ENCODE measurements around the gene GAB1. TPM values are rescaled to one million over a fixed set of nuclear protein-coding genes. Genes with fewer than 3 reads are reported as not detected.

Gene GAB1
- total RNA-seq, 1 donor from 2014 or later = 90.8 TPM

GRCh38 chr4:143513314-143514168 is 176.9 kb downstream of the GAB1 start, which contains the start of gene SMARCA5:
TSS of gene SMARCA5 (plus strand) at chr4:143513702. CDS start at chr4:143513925, 223 bp downstream.
- peak; percentile 98 for DNase-seq (ENCODE audit: low spot score)
- intact Hi-C loops (cut with DNase I) = loop anchor here (2.0 to 5.0 kb wide), 3 partner anchors 44 to 177 kb away; partner anchors contain the start of gene GAB1

- no peak for DNase-seq (ENCODE audit: low spot score)
- intact Hi-C loops (cut with DNase I) = loop anchor here (5.0 kb wide), 2 partner anchors 43 to 137 kb away; no protein-coding TSS in a partner anchor
Measured at GRCh38 chr4:143514169-143514495, 177.5 kb downstream of the GAB1 start.

GRCh38 chr4:143514497-143514896 is 177.8 kb downstream of the GAB1 start:
- DNase-seq (ENCODE audit: low spot score) = no peak

GRCh38 chr4:143514901-143515300 is 178.2 kb downstream of the GAB1 start:
- no peak for DNase-seq (ENCODE audit: low spot score)
- intact Hi-C loops (cut with DNase I) = loop anchor here (5.0 kb wide), 2 partner anchors 42 to 138 kb away; no protein-coding TSS in a partner anchor

More at GRCh38 chr4:143514497-143514896, 177.8 kb downstream of the GAB1 start:
- intact Hi-C loops (cut with DNase I) = loop anchor here (5.0 kb wide), 2 partner anchors 43 to 137 kb away; no protein-coding TSS in a partner anchor

- DNase-seq (ENCODE audit: low spot score) = no peak
- intact Hi-C loops (cut with DNase I) = no loop called here
Measured at GRCh38 chr4:143515905-143516304, 179.2 kb downstream of the GAB1 start.

- intact Hi-C loops (cut with DNase I) = no loop called here
Measured at GRCh38 chr4:143517764-143518163, 181.1 kb downstream of the GAB1 start.

More at GRCh38 chr4:143517764-143518163, 181.1 kb downstream of the GAB1 start:
- no peak for DNase-seq (ENCODE audit: low spot score)

Small RNAs within 50 kb of the gene (microRNA-seq; reads per million reads assigned to microRNA genes)
- not detected for gene MIR3139

Other genes starting within 250 kb of the GAB1 start
- 18.7 TPM for gene USP38, start 152.0 kb upstream of the GAB1 start, total RNA-seq
- gene SMARCA5, start 176.8 kb downstream of the GAB1 start, total RNA-seq = 37.7 TPM

Measured in cardiac septum (tissue), 1 donor.